Stimulated activated CD8-positive, alpha-beta memory T cell treated with anti-CD3 and anti-CD28 coated beads, Interleukin-12 subunit alpha, Interleukin-12 subunit beta, amount 100 ng/mL, for 1 hour (primary cell): ENCODE data around the gene ARMC7.

Experiments used
- DNase-seq: peaks from one replicate; pipeline ENCODE4 v3.0.0-alpha.2; 2020; ENCODE audit warnings: low read depth

Gene ARMC7

DNA sequence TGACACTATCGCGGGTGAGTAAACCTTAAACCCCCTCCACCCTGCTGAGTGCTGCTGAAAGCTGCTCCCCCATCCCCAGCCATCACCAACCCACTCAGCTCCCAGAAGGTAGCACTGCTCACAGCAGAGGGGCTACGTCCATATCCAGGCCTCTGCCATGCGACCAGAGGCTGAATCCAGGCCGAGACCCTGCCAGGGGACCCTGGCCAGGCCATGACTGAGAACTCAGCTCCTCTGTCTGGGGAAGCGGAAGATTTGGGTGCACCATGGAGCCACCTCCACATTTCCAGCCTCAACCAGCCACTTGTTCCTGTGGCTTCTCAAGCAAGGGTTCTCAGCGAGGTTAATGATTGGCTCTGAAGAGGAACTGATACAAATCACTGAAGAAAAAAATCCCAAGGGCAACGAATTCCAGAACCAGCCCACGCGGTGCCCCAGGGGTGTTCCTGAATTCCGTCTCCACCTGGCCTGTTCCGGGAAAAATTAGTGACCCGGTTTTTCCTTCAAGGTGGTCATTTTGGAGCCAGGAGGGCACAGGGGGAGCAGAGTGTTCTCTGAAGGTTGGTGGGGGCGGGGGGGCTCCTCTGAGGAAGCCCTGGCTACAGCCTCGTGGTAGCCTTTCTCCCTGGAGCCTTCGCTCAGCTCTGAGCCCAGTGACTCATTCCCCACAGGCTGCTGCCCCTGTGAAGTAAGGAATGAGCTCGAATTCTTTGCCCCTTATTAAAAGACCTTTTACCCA lies 31.3 kb upstream of the ARMC7 start:
- no peak for DNase-seq

DNA sequence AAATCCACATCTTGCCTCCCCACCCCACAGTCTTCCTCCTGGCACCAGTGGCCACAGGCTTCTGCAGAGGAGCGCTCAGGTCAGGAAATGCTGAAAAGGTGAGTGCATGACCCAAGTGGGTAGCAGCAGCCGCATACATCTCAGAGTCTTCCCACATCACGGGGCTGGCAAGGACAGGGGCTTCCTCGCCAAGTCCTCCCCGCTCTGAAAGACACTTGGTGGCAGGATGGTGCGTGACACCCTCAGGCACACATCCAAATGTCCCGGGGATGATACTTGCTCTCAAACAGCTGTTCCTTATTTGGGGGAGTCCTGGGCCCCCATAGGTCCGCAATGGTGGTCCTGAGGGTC lies 30.8 kb upstream of the ARMC7 start:
- DNase-seq, result no peak

DNA sequence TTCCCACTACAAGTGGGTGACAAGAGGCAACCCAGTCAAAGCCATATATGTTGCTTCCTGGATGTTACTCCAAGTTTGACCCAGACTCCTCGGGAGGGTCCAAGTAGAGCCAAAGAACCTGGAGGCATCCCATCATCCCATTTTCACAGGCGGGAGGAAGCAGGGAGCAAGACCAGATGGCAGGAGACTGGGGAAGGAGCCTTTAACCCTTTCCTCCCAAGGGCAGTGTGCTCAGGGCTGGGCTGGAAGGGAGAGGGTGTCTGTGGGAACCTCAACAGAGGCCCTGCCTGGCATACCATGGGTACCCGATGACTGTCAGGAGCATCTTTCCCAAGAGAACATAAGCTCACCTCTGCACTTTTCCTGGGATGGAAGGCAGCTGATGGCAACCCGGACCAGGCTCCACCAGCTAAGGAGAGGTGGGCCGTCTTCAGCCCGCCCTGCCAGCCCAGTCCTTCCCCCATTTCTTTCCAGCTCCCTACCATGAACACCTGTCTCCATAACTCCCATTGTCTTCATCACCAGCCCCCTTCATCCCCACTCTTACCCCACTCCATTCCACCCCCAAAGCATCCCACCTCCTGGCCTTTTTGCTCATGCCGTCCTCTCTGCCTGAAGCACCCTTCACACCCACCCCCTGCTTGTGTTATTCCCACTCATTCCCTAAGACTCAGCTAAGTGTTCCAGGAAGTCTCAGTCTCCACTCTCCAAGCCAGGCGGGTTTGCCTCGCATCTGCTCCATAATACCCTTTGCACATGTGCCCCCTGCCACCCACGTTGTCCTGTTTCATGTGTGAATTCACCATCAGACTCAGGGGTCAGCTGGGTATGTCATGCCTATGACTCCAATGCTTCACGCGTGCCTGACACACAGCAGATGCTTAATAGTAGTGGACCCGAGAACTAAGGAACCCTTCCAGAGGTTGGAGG lies 27.9 kb upstream of the ARMC7 start:
- no peak for DNase-seq

DNA sequence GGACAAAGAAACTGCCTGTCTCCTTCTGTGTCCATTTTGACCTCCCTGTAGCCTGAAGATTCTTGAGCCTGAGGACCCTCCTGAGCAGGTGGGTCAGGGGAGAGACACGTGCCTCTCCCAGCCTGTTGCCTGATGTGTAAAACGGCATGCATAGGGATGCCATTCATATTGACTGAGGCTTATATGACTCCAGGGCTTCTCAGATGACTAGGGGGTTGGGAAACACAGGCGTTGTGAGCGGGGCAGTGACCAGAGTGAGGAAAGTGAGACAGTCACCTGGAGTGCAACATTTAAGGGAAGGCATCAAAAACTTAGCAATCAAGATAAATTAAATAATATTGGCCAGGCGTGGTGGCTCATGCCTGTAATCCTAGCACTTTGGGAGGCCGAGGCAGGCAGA lies 27.1 kb upstream of the ARMC7 start:
- DNase-seq, result no peak

DNA sequence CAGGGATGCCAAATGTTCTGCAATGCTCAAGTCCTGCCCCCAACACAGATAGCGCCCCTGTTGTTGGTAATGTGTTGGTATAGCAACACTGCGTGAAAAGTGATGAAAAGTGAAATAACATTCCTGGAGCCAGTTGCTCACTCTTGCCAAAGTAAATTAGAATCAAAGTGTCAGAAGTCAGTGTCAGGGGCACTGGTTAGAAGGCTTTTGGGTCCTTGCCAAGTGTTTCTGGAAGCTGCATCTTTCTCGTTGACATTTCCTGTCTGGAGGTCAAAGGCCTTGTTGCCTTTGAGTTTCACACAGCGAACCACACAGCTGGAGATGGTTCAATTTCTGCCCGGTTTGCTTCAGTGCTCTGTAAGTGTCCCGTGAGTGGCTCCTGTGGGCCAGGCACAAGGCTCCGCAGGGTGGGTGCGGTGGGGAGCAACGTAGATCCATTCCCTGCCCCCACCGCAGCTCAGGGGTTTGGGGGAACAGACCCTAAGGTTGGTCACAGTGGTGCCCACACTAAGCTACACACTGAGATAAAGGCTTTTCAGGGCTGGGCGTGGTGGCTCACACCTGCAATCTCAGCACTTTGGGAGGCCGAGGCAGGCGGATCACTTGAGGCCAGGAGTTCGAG lies 25.6 kb upstream of the ARMC7 start:
- no peak for DNase-seq

DNA sequence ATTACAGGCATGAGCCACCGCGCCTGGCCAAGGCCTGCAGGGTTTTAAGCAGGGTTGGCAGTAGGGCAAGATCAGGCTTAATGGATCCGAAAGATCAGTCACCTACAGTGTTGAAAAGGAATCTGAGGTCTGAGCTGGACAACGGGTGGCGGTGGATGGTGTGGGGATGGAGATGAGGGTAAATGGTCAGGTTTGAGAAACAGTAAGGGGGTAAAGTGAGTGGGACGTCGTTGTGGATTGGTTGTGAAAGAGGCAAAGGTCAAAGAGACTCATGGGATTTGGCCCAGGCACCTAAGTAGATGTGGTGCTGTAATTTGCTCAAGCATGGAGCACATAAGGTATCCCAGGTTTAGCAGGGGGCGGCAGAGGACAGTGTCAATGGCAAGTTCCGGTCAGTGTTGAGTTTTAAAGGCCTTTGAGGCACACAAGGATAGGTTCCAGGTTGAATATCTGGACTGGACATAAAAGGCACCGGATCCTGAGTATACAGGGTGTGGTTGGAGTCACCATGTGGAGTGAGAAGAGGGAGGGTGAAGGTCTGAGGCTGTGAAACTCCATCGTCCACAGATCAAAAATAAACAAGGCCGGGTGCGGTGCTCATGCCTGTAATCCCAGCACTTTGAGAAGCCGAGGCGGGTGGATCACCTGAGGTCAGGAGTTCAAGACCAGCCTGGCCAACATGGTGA lies 23.1 kb upstream of the ARMC7 start:
- DNase-seq, result no peak

DNA sequence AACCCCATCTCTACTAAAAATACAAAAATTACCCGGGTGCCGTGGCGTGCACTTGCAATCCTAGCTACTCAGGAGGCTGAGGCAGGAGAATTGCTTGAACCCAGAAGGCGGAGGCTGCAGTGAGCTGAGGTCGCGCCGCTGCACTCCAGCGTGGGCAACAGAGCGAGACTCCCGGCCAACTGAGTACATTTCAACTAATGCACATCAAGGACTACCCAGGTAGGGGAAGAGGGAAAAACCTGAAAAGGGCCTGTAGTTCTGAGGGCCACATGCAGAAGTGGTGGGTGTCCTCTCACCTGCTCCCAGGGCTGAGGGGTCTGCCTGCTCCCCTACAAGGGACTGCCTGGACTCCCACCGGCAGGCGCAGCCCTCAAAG lies 22.6 kb upstream of the ARMC7 start:
- DNase-seq, result no peak

DNA sequence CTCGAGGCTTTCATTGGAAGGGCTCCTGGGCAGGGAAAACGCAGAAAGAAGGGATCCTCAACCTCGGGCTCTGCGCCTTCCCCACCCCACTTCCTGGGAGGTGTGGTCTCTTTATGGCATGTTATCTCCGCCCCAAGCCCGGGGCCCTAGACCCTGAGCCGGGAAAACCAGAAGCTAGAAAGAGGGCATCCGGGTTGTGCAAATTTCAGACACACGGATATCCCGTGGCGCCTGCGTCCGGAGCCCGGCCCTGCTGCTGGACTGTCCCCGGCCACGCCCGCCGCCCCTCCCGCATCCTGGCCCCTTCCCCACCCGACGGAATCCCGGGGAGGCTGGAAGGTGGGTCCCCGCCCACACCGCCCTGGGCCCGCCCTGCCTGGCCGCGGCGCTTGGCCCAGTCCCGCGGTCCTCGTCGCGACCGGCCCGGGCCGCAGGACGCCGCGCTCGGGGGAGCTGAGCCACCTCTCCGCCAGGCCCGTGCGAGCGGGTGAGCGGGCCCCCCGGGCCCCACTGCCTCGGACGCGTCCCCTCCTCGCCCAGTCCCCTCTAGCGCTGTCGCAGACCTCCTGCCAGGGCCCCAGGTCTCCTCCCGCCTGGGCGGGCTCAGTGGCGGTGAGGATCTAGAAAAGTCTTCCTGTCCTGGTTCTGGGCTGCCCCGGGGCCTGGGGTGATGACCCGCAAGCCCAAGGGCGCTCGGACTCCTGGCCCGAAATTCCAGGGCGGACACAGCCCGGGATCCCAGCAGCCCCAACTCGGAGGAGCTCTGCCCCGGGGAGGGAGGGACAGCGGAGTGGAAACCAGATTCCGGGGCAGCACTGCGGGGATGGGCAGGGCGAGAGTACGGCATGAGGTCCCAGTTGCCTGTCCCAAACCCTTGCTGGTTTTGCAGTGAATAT lies 22.0 kb upstream of the ARMC7 start, which contains the start of gene SLC16A5:
SLC16A5 (plus strand) TSS at position 397 of the 896 bp plus-strand sequence. CDS start 5,683 bp downstream, outside the sequence.
- DNase-seq, result no peak

DNA sequence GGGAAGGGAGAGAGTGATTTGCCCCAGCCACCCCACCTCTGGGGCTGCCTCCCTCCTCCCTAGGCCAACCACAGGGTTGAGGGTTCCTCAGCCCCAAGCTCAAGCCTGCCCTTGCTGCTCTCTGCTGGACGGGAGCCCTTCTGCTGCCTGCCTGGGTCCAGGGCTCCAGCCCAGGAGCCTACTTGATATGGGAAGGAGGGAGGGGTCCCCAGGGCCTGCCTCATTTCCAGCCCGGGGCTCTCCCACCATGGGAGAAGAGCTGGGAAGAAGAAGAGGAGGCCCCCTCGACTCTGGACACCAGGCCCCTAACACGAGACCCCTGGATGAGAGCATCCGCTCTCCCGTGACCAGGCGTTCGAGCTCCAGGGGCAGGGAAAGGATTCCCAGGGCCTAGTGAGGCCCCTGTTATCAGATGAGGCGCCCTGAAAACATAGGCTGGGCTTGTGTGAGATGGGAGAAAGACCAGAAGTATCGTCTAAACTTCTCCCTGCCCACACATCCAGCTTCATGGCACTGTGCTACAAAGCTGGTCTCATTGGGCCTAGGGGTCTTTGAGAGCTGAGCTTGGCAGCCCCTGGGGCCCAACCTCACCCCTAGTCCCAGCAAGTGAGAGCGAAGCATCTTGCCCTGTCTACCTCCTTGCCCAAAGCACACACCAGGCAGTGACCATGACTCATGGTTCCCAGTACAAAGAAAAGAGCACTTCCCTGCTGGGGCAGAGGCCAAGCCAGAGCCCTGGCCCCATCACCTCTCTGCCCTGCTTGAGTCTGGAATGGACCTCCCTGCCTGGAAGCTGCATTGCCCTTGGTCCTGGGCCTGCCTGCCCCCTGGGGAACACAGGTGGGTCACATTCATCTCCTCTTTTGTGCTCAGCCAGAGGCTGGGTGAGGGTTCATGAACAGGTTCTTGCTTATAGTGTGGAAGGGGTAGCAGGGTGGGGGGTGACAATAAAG lies 21.0 kb upstream of the ARMC7 start:
- DNase-seq, result no peak

DNA sequence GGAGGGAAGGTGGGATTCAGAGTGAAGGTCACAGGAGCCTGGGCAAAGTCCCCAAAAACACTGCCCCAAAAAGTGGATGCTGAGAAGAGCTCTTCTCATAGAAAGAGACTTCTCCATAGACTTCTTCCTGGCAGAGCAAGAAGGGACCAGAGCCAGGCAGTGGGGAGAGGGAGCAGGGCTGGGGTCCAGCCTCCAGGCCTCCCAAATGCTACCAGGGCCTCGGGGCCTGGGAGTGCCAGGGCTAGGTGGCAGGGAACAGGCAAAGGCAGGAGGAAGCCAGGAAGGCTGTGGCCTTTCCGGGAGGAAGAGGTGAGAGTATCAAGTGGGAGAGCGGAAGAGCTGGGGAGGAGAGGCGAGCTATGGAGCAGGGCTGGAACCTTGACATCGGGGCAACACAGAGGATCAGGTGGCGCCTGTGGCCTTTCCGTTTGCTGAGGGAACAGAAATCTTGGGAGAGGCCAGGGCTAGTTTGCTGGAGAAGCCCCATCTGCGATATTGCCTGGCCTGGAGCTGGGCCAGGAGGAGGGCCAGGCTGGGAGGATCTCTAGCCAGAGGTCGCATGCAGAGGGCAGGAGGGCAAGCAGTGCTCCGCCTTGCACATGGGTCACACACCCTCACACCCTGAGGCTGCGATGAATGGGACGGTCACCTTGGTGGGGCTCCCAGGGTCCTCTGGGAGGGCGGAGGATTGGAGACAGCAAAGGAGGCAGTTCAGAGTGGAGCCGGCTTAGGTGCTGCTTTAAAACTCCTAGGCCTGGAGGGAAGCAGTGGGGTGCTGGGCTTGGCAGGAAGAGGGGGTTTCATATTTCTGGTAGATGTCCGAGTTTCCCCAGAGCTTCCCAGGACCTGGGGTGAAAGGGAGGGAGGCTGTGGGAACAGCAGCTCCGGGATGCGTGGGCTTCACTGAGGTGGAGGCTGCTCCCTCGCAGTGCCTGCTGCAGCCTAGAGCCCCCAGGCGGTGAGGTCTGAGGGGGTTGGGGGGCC lies 18.6 kb upstream of the ARMC7 start:
- DNase-seq, result no peak

DNA sequence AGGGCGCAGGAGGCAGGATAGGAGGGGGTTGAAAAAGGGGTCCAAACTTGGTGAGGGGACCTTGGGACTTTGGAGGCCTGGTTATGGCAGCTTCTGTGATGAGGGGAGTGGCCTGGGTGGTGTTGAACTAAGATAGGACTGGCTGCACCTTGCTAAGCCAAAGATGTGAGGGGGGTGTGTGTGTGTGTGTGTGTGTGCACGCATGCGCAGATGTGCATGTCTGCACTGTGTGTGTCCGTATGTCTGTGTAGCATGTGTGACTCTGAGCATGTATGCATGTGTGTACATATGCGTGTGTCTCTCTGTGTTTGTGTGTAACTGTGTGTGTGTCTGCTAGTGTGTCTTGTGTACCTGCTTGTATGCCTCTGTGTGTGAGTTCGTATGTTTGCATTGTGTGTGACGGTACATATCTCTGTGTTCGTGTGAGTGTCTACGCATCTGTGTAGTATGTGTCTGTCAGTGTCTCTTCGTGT lies 17.9 kb upstream of the ARMC7 start:
- DNase-seq, result no peak

DNA sequence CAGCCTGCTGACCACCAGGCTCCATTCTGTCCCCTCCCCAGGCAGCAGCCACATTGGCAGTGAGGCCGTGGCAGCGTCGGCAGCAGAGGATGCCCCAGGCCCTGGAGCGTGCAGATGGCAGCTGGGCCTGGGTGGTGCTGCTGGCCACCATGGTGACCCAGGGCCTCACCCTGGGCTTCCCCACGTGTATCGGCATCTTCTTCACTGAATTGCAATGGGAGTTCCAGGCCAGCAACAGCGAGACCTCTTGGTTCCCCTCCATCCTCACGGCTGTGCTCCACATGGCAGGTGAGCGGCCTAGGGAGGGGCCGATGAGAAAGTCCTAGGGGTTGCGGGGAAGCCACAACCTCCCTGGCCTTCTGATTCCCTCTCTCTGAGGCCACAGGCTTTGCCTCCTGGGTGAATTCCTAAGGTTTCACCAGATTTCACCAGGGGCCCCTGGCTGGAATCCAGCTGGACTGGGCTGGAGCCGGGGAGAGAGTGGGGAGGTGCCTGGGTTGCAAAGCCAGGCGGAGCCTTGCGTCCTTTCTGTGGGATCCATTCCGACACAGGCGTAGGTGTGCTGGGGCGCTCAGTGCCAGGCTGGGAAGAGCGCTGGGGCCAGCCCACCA lies 16.1 kb upstream of the ARMC7 start:
- no peak for DNase-seq

DNA sequence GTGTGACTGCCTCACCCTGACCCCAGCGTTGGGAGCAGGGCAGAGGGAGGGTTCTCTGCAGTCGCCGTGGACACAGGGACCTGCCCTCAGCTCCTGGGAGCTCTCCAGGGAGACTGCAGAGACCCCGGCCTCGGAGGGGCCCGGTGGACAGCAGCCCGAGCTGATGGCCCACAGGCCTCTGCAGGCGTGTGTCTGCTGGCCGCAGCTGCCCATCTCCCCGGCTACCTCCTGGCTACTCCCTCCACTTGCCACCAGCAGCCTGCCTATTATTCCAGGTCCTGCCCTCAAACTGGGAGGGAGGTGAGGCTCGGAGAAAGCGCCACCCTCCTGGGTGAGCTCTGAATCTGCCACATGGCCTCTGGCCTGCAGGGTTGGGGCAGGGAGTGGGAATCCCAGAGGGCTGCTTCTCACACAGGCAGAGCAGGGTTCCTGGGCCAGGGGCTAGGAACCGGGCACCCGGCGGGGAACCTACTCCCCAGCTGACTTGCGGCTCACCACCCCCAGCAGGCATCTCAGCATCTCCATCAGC lies 14.8 kb upstream of the ARMC7 start:
- DNase-seq, result no peak

DNA sequence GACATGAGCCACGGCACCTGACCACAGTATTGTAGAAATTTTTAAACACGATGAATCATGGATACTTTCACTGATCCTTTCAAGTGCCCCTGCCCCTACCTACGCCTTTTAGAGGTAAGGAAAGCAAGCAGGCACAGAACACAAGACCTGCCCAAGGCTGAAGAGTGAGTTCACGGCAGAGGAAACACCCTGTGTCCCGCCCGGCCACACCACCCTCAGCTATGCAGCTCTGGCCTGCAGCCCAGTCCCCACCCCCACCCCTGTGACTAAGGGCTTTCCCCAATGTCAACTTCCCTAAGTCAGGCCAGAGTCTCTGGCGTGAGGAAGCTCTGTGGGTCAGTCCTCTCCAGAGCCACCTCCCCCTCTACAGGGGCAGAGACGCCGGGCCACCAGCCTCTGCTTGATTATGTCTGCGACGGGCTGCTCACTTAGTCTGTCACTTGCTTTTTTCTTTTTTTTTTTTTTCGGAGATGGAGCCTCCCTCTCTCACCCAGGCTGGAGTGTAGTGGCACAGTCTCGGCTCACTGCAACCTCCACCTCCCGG lies 13.6 kb upstream of the ARMC7 start:
- no peak for DNase-seq

DNA sequence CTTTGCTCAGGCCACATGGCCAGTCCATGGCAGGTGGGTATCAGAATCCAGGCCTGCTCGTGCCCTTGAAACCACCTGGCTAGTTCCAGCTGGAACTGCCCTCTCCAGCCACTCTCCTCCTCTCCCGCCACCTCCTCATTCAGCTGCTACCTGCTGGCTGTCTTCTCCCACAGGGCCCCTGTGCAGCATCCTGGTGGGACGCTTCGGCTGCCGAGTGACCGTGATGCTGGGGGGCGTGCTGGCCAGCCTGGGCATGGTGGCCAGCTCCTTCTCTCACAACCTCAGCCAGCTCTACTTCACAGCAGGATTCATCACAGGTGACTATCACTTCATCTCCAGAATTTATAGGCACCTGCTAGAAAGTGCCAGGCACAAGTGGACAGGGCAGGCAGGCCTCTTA lies 11.9 kb upstream of the ARMC7 start:
- DNase-seq, result no peak

DNA sequence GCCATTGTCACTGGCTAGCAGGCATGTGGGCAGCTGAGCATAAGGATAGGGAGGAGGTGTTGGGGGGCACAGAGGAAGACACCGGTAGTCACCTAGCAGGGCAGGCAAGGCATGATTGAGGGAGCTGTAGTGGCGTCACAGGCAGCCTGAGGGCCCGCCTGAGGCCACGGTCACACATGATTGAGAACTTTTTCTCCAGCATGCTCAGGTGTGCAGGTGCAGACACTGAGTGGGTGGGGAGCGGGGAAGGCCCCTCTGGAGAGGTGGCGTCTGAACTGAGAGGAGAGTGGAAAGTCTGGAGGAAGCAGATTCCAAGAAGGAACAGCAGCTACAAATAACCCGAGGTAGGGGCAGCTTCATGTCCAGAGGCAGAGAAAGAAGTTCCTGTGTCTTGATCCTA lies 10.9 kb upstream of the ARMC7 start:
- DNase-seq, result no peak

DNA sequence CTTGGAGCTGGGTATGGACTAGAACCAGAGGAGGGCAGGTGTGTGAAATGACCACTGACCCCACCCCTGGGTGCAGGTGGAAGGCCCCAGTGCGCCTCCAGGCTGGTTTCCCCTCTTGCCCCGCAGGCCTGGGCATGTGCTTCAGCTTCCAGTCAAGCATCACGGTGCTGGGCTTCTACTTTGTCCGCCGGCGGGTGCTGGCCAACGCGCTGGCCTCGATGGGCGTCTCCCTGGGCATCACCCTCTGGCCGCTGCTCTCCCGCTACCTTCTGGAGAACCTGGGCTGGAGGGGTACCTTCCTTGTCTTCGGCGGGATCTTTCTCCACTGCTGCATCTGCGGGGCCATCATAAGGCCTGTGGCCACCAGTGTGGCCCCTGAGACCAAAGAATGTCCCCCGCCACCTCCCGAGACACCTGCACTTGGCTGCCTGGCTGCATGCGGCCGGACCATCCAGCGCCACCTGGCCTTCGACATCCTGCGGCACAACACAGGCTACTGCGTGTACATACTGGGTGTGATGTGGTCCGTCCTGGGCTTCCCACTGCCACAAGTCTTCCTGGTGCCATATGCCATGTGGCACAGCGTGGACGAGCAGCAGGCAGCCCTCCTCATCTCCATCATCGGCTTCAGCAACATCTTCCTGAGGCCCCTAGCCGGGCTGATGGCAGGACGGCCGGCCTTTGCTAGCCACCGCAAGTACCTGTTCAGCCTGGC lies 9.7 kb upstream of the ARMC7 start:
- no peak for DNase-seq
